Breast epithelium (tissue), 4 donors: ENCODE results near the gene LRRC15. TPM values are rescaled to one million over a fixed set of nuclear protein-coding genes. Genes with fewer than 3 reads are reported as not detected.

ENCODE experiments used
- DNase-seq, 2 donors: peaks; one replicate each; pipeline ENCODE4 v3.0.0-alpha.2; 2019; ENCODE audit warnings: low spot score in 2 of 2
- H3K27ac ChIP-seq, 2 donors: fragments of 200-600 bp; sonication (generic) in 1 of 2; one replicate each; pipeline ENCODE4 v1.5.1; 2016 to 2019; ENCODE audit warnings: mild to moderate bottlenecking in 1 of 2
- H3K27me3 ChIP-seq, 2 donors: fragments of 200-600 bp; sonication (generic) in 1 of 2; one replicate each; pipeline versions ENCODE4 v1.5.1 to v1.6.0; 2017 to 2019; ENCODE audit warnings: control low read depth in 1 of 2, mild to moderate bottlenecking in 1 of 2
- H3K36me3 ChIP-seq: fragments of 200-600 bp; one replicate; pipeline ENCODE4 v1.5.1; 2019
- H3K4me1 ChIP-seq, 2 donors: fragments of 200-600 bp; sonication (generic); one replicate each; pipeline ENCODE4 v1.5.1; 2016 to 2019; ENCODE audit warnings: control low read depth in 1 of 2
- H3K4me3 ChIP-seq, 3 donors: fragments of 200-600 bp; sonication (generic); 1 replicate in 2 of 3; 2 replicates in 1 of 3; pipeline ENCODE4 v1.5.1; 2016 to 2019; ENCODE audit warnings: mild to moderate bottlenecking in 3 of 3, moderate library complexity in 2 of 3
- H3K9me3 ChIP-seq, 2 donors: fragments of 200-600 bp; sonication (generic) in 1 of 2; one replicate each; pipeline ENCODE4 v1.5.1; 2016 to 2019; ENCODE audit warnings: control low read depth in 1 of 2
- POLR2A ChIP-seq: fragments of 450-650 bp; IDR thresholded peaks from one replicate; pipeline ENCODE4 v1.6.1; 2016; ENCODE audit warnings: antibody characterized with exemption, mild to moderate bottlenecking, moderate library complexity
- POLR2AphosphoS5 ChIP-seq, 3 donors: sonication (generic); formaldehyde crosslinking; IDR thresholded peaks; one replicate each; pipeline ENCODE4 v1.6.1; 2017; ENCODE audit warnings: antibody characterized with exemption in 3 of 3
- intact Hi-C: fragments of 100-400 bp; cut with DNase I; formaldehyde crosslinking; loops from one replicate; pipeline ENCODE4 v1.15.1; 2023; ENCODE audit warnings: low total_unique reads
- total RNA-seq, 3 donors: library from RNA; depleted of rRNA; stranded (reverse); fragments of >200 nt; gene quantifications; one replicate each; pipeline ENCODE4 v1.1.0, GENCODE V29; 2016
- TF ChIP-seq, protein P1 (sequence below), 3 donors: fragments of 450-650 bp; IDR thresholded peaks; one replicate each; pipeline ENCODE4 v1.5.1; 2016 to 2017; ENCODE audit warnings: antibody characterized with exemption in 3 of 3, mild to moderate bottlenecking in 3 of 3, moderate library complexity in 3 of 3

The LRRC15 gene
- total RNA-seq, 3 donors from 2014 or later = 0.15 to 0.48 (median 0.33) TPM

DNA sequence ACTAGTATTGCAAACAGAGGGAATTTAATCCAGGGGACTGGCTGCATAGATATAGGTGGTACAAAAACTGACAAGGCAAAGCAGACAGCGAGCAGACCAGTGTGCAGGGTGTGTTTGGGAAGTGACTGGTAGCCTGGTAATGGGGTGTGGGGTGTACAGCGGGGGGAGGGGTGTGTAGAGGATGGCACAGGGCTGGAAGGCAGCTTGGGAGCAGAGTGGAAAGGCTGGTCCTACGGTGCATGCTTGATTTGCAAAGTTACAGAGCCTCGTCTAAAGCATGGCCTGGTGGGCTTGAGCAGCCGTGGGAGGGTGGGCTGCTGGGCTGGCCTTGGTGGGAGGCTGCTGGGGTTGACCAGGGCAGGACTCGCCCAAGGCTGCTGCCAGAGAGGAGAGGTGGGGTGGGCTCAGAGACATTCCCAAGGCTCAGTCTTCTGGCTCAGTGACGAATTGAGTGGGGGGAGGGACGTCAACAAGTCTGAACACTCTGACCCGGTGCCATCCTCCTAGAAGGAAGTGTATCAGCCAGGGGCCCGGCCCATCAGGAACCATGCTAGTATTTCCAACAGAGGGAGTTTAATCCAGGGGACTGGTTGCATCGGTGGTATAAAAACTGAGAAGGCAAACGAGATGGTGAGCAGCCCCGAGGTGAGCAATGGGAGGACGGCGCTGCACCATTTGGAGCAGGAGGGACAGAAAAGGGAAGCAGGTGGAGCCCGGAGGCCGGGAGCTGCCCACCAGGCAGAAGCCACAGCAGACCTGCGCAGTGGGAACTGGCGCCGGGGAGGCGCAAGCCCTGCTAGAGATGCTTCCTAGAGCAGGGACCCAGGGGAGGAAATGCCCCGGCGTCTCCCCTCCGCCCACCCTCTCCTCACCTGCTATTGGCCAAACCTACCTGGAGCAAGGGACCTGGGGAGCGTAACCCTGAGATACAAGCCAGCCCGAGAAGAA, 47.6 kb downstream of the LRRC15 start:
- DNase-seq = no peak

DNA sequence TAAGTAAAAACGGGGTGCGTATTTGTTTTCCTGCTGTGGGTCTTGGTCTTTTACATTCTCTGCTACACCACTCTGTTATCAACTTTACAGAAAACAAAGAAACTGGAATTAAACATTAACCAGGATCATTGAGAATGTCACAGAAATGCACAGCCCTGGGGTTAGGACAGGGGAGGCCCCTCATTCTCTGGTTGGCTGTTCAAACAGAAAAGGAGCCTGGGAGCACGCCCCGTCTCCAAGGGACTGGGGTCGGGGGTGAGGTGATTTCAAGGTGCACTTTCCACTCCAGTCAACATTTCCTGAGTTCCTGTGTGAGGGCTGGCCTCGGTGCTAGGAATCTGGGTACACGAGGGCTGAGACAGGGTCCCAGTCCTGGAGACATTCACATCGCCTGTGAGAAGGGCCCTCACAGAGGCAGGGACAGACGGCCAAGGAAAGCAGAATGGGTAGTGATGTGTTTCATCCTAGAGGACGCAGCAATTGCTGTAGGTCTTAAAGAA, 48.7 kb downstream of the LRRC15 start:
- no peak overlapping the region for H3K27ac ChIP-seq
- no peak for DNase-seq
- H3K27me3 ChIP-seq = no peaks in the 10 kb centered on the region
- TF ChIP-seq, protein P1, sequence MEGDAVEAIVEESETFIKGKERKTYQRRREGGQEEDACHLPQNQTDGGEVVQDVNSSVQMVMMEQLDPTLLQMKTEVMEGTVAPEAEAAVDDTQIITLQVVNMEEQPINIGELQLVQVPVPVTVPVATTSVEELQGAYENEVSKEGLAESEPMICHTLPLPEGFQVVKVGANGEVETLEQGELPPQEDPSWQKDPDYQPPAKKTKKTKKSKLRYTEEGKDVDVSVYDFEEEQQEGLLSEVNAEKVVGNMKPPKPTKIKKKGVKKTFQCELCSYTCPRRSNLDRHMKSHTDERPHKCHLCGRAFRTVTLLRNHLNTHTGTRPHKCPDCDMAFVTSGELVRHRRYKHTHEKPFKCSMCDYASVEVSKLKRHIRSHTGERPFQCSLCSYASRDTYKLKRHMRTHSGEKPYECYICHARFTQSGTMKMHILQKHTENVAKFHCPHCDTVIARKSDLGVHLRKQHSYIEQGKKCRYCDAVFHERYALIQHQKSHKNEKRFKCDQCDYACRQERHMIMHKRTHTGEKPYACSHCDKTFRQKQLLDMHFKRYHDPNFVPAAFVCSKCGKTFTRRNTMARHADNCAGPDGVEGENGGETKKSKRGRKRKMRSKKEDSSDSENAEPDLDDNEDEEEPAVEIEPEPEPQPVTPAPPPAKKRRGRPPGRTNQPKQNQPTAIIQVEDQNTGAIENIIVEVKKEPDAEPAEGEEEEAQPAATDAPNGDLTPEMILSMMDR (IDR thresholded peaks at IDR 0.05) = no peak
- TF ChIP-seq POLR2AphosphoS5 (IDR thresholded peaks at IDR 0.05) (no peak), POLR2A (no peak)
- H3K9me3 ChIP-seq = peaks cover 8 to 13% of the 10 kb centered on the region in 2 donors
- no peaks in the 10 kb centered on the region for H3K36me3 ChIP-seq
- intact Hi-C loops = loop anchor here (10.0 kb wide), 1 partner anchor 1254 kb away; no protein-coding TSS in a partner anchor
- H3K4me3 ChIP-seq = no peak overlapping the region
- H3K4me1 ChIP-seq = peaks cover 0 to 7% of the 10 kb centered on the region in 2 donors

More for the DNA sequence above, 47.6 kb downstream of the LRRC15 start:
- H3K9me3 ChIP-seq = peaks cover 8 to 13% of the 10 kb centered on the region in 2 donors
- H3K27me3 ChIP-seq = no peaks in the 10 kb centered on the region
- no peak overlapping the region for H3K27ac ChIP-seq
- H3K4me1 ChIP-seq = no peaks in the 10 kb centered on the region
- TF ChIP-seq POLR2A (no peak), POLR2AphosphoS5 (IDR thresholded peaks at IDR 0.05) (no peak)
- TF ChIP-seq, protein P1 (IDR thresholded peaks at IDR 0.05) = no peak
- no peaks in the 10 kb centered on the region for H3K36me3 ChIP-seq
- intact Hi-C loops = loop anchor here (10.0 kb wide), 1 partner anchor 1253 kb away; no protein-coding TSS in a partner anchor
- H3K4me3 ChIP-seq = no peak overlapping the region

DNA sequence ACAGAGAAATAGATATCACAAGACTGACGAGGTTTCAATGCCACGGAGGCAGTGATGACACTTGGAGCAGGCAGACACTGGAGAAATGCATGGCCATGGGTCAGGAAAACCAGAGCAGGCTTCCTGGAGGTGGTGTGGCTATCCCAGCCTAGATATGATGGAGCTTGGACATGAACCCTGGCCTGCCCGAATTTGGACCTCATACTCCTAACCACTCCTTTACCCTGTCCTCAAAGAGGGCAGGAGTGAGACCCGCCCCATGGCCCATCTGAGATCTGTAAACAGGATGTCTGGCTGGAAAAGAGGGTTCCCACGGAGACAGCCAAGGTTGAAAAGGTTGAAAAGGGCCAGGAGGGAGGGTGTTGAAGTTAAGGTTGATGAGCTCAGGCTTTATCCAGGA, 49.4 kb downstream of the LRRC15 start:
- H3K4me3 ChIP-seq = no peak overlapping the region
- peaks cover 2 to 8% of the 10 kb centered on the region in 2 donors for H3K4me1 ChIP-seq
- no peaks in the 10 kb centered on the region for H3K36me3 ChIP-seq
- intact Hi-C loops = loop anchor here (10.0 kb wide), 1 partner anchor 1255 kb away; no protein-coding TSS in a partner anchor
- no peaks in the 10 kb centered on the region for H3K27me3 ChIP-seq
- no peak overlapping the region for H3K27ac ChIP-seq
- no peak for DNase-seq
- TF ChIP-seq POLR2A (no peak), POLR2AphosphoS5 (IDR thresholded peaks at IDR 0.05) (no peak)
- TF ChIP-seq, protein P1 (IDR thresholded peaks at IDR 0.05) = no peak
- peaks cover 8 to 13% of the 10 kb centered on the region in 2 donors for H3K9me3 ChIP-seq

DNA sequence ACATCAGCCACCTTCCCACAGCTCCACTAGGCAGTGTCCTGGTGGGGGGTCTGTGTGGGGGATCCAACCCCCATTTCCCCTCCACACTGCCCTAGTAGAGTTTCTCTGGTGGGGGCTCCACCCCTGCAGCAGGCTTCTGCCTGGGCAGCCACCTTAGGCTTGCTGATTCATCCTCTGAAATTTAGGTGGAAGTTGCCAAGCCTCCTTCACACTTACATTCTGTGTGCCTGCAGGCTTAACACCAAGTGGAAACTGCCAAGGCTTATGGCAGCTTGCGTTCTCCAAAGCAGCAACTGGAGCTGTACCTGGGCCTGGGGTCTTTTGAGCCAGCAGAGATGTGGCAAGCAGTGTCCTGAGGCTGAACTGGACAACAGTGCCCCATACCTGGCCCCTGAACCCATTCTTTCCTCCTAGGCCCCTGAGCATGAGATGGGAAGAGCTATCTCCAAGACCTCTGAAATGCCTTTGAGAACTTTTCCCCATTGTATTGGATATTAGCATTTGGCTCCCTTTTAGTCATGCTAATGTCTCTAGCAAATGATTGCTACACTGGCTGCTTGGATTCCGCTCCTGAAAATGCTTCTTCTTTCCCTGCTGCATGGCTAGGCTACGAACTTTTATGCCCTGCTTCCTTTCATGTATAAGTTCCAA, 50.9 kb downstream of the LRRC15 start:
- intact Hi-C loops = loop anchor here (5.0 to 10.0 kb wide), 2 partner anchors 184 to 536 kb away; partner anchors contain the start of gene HES1
- Histone ChIP-seq H3K36me3 (no peaks in the 10 kb centered on the region), H3K4me3 (no peak overlapping the region)

More for the DNA sequence above, 50.9 kb downstream of the LRRC15 start:
- Histone ChIP-seq H3K27ac (no peak overlapping the region), H3K4me1 (peaks cover 5 to 12% of the 10 kb centered on the region in 2 donors), H3K27me3 (no peaks in the 10 kb centered on the region), H3K9me3 (peaks cover 8 to 13% of the 10 kb centered on the region in 2 donors)
- DNase-seq = no peak
- TF ChIP-seq POLR2AphosphoS5 (IDR thresholded peaks at IDR 0.05) (no peak), POLR2A (no peak)
- TF ChIP-seq, protein P1 (IDR thresholded peaks at IDR 0.05) = no peak
